Measurements from ENCODE around the gene TRIM66.

The TRIM66 gene

DNA sequence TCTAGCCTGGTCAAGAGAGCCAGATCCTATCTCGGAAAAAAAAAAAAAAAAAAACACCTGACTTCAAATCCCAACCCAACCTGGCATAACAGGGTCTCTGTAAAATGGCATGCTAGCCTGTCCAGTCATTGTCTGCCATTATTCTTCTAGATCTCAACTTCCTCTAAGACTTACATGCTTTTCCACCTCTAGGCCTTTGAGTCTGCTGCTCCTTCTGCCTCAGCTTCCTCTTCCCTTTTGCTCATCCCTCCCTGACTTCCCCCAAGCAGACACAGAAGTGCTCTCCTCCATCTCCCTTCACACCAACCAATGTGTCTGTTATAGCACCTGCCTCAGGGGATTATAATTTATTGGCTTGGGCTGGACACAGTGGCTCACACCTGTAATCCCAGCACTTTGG lies 96.3 kb downstream of the TRIM66 start:
- no peaks in the 10 kb centered on the region for H3K79me1 ChIP-seq (ENCODE audit: low read length)
- H3K27ac ChIP-seq (ENCODE audit: low read depth, low read length) = no peak overlapping the region
- H3K9ac ChIP-seq (ENCODE audit: low read length) = no peak overlapping the region
- no peak overlapping the region for H3K56ac ChIP-seq (ENCODE audit: low read length)
- H3K36me3 ChIP-seq (ENCODE audit: control insufficient read depth, insufficient read depth, low read length) = no peaks in the 10 kb centered on the region
- no peak overlapping the region for H3K4ac ChIP-seq (ENCODE audit: low read depth, low read length)
- no peak overlapping the region for H3K4me2 ChIP-seq (ENCODE audit: low read length)
- H2BK120ac ChIP-seq (ENCODE audit: low read depth, low read length) = no peak overlapping the region
- no peak overlapping the region for H3K18ac ChIP-seq (ENCODE audit: low read length)
- H4K5ac ChIP-seq (ENCODE audit: low read length) = no peak overlapping the region
- no CpG with 5 or more reads among the region's 1 CpG for WGBS (ENCODE audit: extremely low coverage, insufficient coverage, low lambda C conversion rate)
- no peak overlapping the region for H2BK15ac ChIP-seq (replicated peaks; ENCODE audit: low read depth)
- H4K8ac ChIP-seq (ENCODE audit: low read depth, low read length) = no peak overlapping the region
- no peak overlapping the region for H3K23ac ChIP-seq (ENCODE audit: low read length)
- no peak overlapping the region for H3K4me3 ChIP-seq (ENCODE audit: low read length)
- no peaks in the 10 kb centered on the region for H3K27me3 ChIP-seq (ENCODE audit: insufficient read depth, low read length, poor library complexity)
- H2AK5ac ChIP-seq (ENCODE audit: low read length) = no peak overlapping the region
- H3K4me1 ChIP-seq (ENCODE audit: control insufficient read depth, low read depth, low read length) = no peaks in the 10 kb centered on the region
- no peaks in the 10 kb centered on the region for H3K79me2 ChIP-seq (ENCODE audit: control insufficient read depth, insufficient read depth, low read length)
- H2BK5ac ChIP-seq (ENCODE audit: low read length) = no peak overlapping the region
- no peak for DNase-seq

DNA sequence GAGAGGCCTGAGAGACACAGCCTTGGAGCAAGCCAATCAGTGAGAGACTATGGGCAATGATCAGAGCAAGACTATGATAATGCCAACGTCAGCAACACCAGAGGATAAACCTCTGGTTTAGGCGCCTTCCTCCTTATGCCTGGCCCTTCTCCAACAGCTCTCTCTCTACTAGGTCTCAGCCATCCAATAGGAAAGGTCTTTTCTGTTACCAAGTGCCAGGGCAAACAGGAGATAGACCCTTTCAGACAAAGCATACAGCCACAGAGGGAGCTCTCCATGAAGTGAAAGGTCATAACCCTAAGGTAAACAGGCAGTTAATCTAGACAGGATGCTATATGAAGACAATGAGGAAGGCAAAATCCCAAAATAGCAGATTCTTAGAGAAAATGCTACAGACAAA lies 98.0 kb downstream of the TRIM66 start:
- WGBS (ENCODE audit: extremely low coverage, insufficient coverage, low lambda C conversion rate) = no CpG with 5 or more reads among the region's 2 CpGs
- H3K18ac ChIP-seq (ENCODE audit: low read length) = no peak overlapping the region

DNA sequence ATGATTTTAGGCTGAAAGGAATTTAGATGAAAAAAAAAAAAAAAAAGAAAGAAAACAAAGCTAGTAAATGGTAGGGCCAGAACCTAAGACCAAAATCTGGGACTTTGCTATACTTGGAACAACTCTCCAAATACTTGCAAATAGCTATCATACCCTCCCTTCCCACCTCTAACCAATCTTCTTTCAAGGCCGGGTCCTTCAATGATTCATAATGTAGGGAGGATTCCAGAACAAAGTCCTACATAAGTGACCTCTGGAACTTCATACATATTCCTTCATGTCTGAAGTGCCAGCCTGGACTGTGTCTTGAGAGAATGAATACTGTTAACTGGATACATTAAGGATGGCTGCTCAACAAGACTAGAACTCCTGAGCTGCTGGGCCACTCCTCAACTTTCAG lies 98.4 kb downstream of the TRIM66 start:
- no peak overlapping the region for H2BK15ac ChIP-seq (replicated peaks; ENCODE audit: low read depth)
- no peak for DNase-seq
- H3K36me3 ChIP-seq (ENCODE audit: control insufficient read depth, insufficient read depth, low read length) = no peaks in the 10 kb centered on the region
- H3K18ac ChIP-seq (ENCODE audit: low read length) = no peak overlapping the region
- H3K4ac ChIP-seq (ENCODE audit: low read depth, low read length) = no peak overlapping the region
- no peak overlapping the region for H3K9ac ChIP-seq (ENCODE audit: low read length)
- H2BK5ac ChIP-seq (ENCODE audit: low read length) = no peak overlapping the region
- H3K4me1 ChIP-seq (ENCODE audit: control insufficient read depth, low read depth, low read length) = no peaks in the 10 kb centered on the region
- no peak overlapping the region for H3K23ac ChIP-seq (ENCODE audit: low read length)
- no peak overlapping the region for H2BK120ac ChIP-seq (ENCODE audit: low read depth, low read length)
- H4K8ac ChIP-seq (ENCODE audit: low read depth, low read length) = no peak overlapping the region
- no peaks in the 10 kb centered on the region for H3K79me2 ChIP-seq (ENCODE audit: control insufficient read depth, insufficient read depth, low read length)
- H3K4me3 ChIP-seq (ENCODE audit: low read length) = no peak overlapping the region
- no peak overlapping the region for H3K27ac ChIP-seq (ENCODE audit: low read depth, low read length)
- no peaks in the 10 kb centered on the region for H3K79me1 ChIP-seq (ENCODE audit: low read length)
- WGBS (ENCODE audit: extremely low coverage, insufficient coverage, low lambda C conversion rate) = no CpG with 5 or more reads among the region's 1 CpG
- no peak overlapping the region for H3K56ac ChIP-seq (ENCODE audit: low read length)
- no peak overlapping the region for H3K4me2 ChIP-seq (ENCODE audit: low read length)
- no peaks in the 10 kb centered on the region for H3K27me3 ChIP-seq (ENCODE audit: insufficient read depth, low read length, poor library complexity)
- H4K5ac ChIP-seq (ENCODE audit: low read length) = no peak overlapping the region
- H2AK5ac ChIP-seq (ENCODE audit: low read length) = no peak overlapping the region

More for the DNA sequence above, 98.0 kb downstream of the TRIM66 start:
- Histone ChIP-seq H3K27me3 (ENCODE audit: insufficient read depth, low read length, poor library complexity) (no peaks in the 10 kb centered on the region), H2BK15ac (replicated peaks; ENCODE audit: low read depth) (no peak overlapping the region), H3K4ac (ENCODE audit: low read depth, low read length) (no peak overlapping the region), H4K5ac (ENCODE audit: low read length) (no peak overlapping the region), H3K79me2 (ENCODE audit: control insufficient read depth, insufficient read depth, low read length) (no peaks in the 10 kb centered on the region), H3K56ac (ENCODE audit: low read length) (no peak overlapping the region), H2BK120ac (ENCODE audit: low read depth, low read length) (no peak overlapping the region), H3K23ac (ENCODE audit: low read length) (no peak overlapping the region), H3K4me3 (ENCODE audit: low read length) (no peak overlapping the region), H2BK5ac (ENCODE audit: low read length) (no peak overlapping the region), H3K79me1 (ENCODE audit: low read length) (no peaks in the 10 kb centered on the region), H3K9ac (ENCODE audit: low read length) (no peak overlapping the region), H3K4me2 (ENCODE audit: low read length) (no peak overlapping the region), H3K36me3 (ENCODE audit: control insufficient read depth, insufficient read depth, low read length) (no peaks in the 10 kb centered on the region), H4K8ac (ENCODE audit: low read depth, low read length) (no peak overlapping the region), H3K27ac (ENCODE audit: low read depth, low read length) (no peak overlapping the region), H2AK5ac (ENCODE audit: low read length) (no peak overlapping the region), H3K4me1 (ENCODE audit: control insufficient read depth, low read depth, low read length) (no peaks in the 10 kb centered on the region)
- peak; percentile 63 for DNase-seq

DNA sequence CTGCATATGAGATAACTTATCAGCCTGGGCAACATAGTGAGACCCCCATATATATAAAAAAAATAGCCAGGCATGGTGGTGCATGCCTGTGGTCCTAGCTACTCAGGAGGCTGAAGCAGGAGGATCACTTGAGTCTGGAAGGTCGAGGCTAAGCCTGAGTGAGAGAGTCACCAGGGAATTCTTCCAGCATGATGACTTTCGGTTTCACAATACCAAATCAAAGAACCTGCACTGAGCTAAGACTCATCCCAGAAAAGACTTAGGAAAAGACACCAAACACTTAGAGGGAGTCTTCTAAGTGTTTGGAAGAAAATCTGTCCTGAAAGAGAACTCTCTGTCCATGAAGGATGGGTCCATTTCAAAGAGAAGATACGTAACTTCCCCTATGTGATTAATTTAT lies 101.2 kb downstream of the TRIM66 start:
- H3K18ac ChIP-seq (ENCODE audit: low read length) = no peak overlapping the region
- no CpG with 5 or more reads among the region's 3 CpGs for WGBS (ENCODE audit: extremely low coverage, insufficient coverage, low lambda C conversion rate)
- DNase-seq = peak; percentile 8
- no peak overlapping the region for H3K23ac ChIP-seq (ENCODE audit: low read length)
- H3K79me1 ChIP-seq (ENCODE audit: low read length) = no peaks in the 10 kb centered on the region
- no peaks in the 10 kb centered on the region for H3K27me3 ChIP-seq (ENCODE audit: insufficient read depth, low read length, poor library complexity)
- H3K56ac ChIP-seq (ENCODE audit: low read length) = no peak overlapping the region
- H3K36me3 ChIP-seq (ENCODE audit: control insufficient read depth, insufficient read depth, low read length) = no peaks in the 10 kb centered on the region
- H3K27ac ChIP-seq (ENCODE audit: low read depth, low read length) = no peak overlapping the region
- H3K4me3 ChIP-seq (ENCODE audit: low read length) = no peak overlapping the region
- no peak overlapping the region for H2AK5ac ChIP-seq (ENCODE audit: low read length)
- no peak overlapping the region for H3K4me2 ChIP-seq (ENCODE audit: low read length)
- H3K79me2 ChIP-seq (ENCODE audit: control insufficient read depth, insufficient read depth, low read length) = no peaks in the 10 kb centered on the region
- no peaks in the 10 kb centered on the region for H3K4me1 ChIP-seq (ENCODE audit: control insufficient read depth, low read depth, low read length)
- no peak overlapping the region for H2BK5ac ChIP-seq (ENCODE audit: low read length)
- no peak overlapping the region for H3K9ac ChIP-seq (ENCODE audit: low read length)
- H2BK120ac ChIP-seq (ENCODE audit: low read depth, low read length) = no peak overlapping the region
- no peak overlapping the region for H3K4ac ChIP-seq (ENCODE audit: low read depth, low read length)
- H4K8ac ChIP-seq (ENCODE audit: low read depth, low read length) = no peak overlapping the region
- no peak overlapping the region for H2BK15ac ChIP-seq (replicated peaks; ENCODE audit: low read depth)
- H4K5ac ChIP-seq (ENCODE audit: low read length) = no peak overlapping the region

DNA sequence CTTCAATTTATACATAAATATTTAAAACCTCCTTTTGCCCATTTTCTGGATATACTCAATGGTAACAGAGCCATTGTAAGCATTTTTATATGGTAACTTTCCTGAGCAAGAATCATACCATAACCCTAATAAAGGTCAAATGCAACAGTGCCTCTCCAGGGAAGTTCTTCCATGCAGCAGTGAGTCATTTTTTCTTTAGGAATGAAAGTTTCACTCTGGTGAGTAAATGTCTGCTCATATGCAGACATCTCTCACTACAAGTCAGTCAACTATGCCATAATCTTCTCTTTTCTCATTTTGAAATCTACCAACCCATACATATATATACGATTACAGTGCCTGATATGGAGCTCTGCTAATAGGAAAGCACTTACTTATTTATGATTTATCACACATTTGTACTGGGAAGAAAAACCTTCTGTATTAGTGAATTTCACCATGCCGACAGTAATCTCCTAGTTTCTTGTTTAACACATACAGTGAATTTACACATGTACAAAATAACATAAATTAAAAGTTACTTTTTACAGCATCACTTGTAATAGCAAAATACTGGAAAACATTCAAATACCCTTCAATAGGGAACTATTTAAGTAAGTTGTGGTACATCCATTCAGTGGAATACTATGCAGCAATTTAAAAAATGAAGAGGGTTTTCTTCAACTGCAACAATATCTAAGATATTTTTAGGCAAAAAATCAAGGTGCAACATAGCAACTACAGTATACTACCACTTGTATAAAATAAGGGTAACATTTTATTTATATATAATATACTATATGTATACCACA lies 104.5 kb downstream of the TRIM66 start:
- Histone ChIP-seq H2BK5ac (ENCODE audit: low read length) (no peak overlapping the region), H3K36me3 (ENCODE audit: control insufficient read depth, insufficient read depth, low read length) (no peaks in the 10 kb centered on the region), H2BK15ac (replicated peaks; ENCODE audit: low read depth) (no peak overlapping the region), H3K27ac (ENCODE audit: low read depth, low read length) (no peak overlapping the region), H3K18ac (ENCODE audit: low read length) (no peak overlapping the region), H3K79me2 (ENCODE audit: control insufficient read depth, insufficient read depth, low read length) (no peaks in the 10 kb centered on the region), H3K4ac (ENCODE audit: low read depth, low read length) (no peak overlapping the region), H4K5ac (ENCODE audit: low read length) (no peak overlapping the region), H3K23ac (ENCODE audit: low read length) (no peak overlapping the region), H3K4me1 (ENCODE audit: control insufficient read depth, low read depth, low read length) (no peaks in the 10 kb centered on the region), H3K27me3 (ENCODE audit: insufficient read depth, low read length, poor library complexity) (no peaks in the 10 kb centered on the region), H3K79me1 (ENCODE audit: low read length) (no peaks in the 10 kb centered on the region), H4K8ac (ENCODE audit: low read depth, low read length) (no peak overlapping the region), H3K9ac (ENCODE audit: low read length) (no peak overlapping the region), H3K4me3 (ENCODE audit: low read length) (no peak overlapping the region), H3K4me2 (ENCODE audit: low read length) (no peak overlapping the region), H3K56ac (ENCODE audit: low read length) (no peak overlapping the region), H2BK120ac (ENCODE audit: low read depth, low read length) (no peak overlapping the region), H2AK5ac (ENCODE audit: low read length) (no peak overlapping the region)
- no CpG with 5 or more reads among the region's 2 CpGs for WGBS (ENCODE audit: extremely low coverage, insufficient coverage, low lambda C conversion rate)
- DNase-seq = no peak

DNA sequence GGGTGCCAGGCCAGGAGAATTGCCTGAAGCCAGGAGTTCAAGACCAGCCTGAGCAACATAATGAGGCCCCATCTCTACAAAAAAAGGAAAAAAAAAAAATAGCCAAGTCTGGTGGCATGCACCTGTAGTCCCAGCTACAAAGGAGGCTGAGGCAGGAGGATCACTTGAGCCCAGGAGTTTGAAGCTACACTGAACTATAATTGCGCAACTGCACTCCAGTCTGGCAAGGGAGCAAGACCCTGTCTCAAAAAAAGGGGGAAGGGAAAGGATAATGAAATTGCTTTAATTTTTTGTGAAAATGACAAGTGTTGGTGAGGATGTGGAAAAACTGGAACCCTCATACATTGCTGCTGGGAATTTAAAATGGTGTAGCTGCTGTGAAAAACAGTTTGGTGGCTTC lies 107.7 kb downstream of the TRIM66 start:
- H3K27ac ChIP-seq (ENCODE audit: low read depth, low read length) = no peak overlapping the region

More for the DNA sequence above, 107.7 kb downstream of the TRIM66 start:
- no peak overlapping the region for H2AK5ac ChIP-seq (ENCODE audit: low read length)
- no peak overlapping the region for H2BK120ac ChIP-seq (ENCODE audit: low read depth, low read length)
- H3K9ac ChIP-seq (ENCODE audit: low read length) = no peak overlapping the region
- H3K79me1 ChIP-seq (ENCODE audit: low read length) = no peaks in the 10 kb centered on the region
- no peaks in the 10 kb centered on the region for H3K79me2 ChIP-seq (ENCODE audit: control insufficient read depth, insufficient read depth, low read length)
- H3K56ac ChIP-seq (ENCODE audit: low read length) = no peak overlapping the region
- no peak overlapping the region for H4K5ac ChIP-seq (ENCODE audit: low read length)
- H3K18ac ChIP-seq (ENCODE audit: low read length) = no peak overlapping the region
- no peak overlapping the region for H3K4ac ChIP-seq (ENCODE audit: low read depth, low read length)
- no peaks in the 10 kb centered on the region for H3K4me1 ChIP-seq (ENCODE audit: control insufficient read depth, low read depth, low read length)
- H2BK15ac ChIP-seq (replicated peaks; ENCODE audit: low read depth) = no peak overlapping the region
- H3K4me2 ChIP-seq (ENCODE audit: low read length) = no peak overlapping the region
- no CpG with 5 or more reads among the region's 1 CpG for WGBS (ENCODE audit: extremely low coverage, insufficient coverage, low lambda C conversion rate)
- no peak overlapping the region for H3K23ac ChIP-seq (ENCODE audit: low read length)
- H3K4me3 ChIP-seq (ENCODE audit: low read length) = no peak overlapping the region
- H3K27me3 ChIP-seq (ENCODE audit: insufficient read depth, low read length, poor library complexity) = no peaks in the 10 kb centered on the region
- no peak overlapping the region for H4K8ac ChIP-seq (ENCODE audit: low read depth, low read length)
- no peak for DNase-seq
- H3K36me3 ChIP-seq (ENCODE audit: control insufficient read depth, insufficient read depth, low read length) = no peaks in the 10 kb centered on the region
- no peak overlapping the region for H2BK5ac ChIP-seq (ENCODE audit: low read length)
